Cerebellar cortex (tissue), 1 donor: ENCODE results near the gene HMGXB3.

Source experiments
- DNase-seq: peaks from one replicate; pipeline ENCODE4 v3.0.0-alpha.2; 2015; ENCODE audit warnings: low spot score

Gene HMGXB3

GRCh38 chr5:150052956-150053712 lies 52.6 kb downstream of the HMGXB3 start:
- no peak for DNase-seq

- no peak for DNase-seq
These were observed 53.3 kb downstream of the HMGXB3 start for GRCh38 chr5:150053713-150054392.

- DNase-seq: no peak
These were observed 54.0 kb downstream of the HMGXB3 start for GRCh38 chr5:150054569-150054968.

- DNase-seq: no peak
These were observed 55.0 kb downstream of the HMGXB3 start for GRCh38 chr5:150055326-150056074.

- no peak for DNase-seq
These were observed 55.5 kb downstream of the HMGXB3 start for GRCh38 chr5:150056075-150056443.

- no peak for DNase-seq
These were observed 56.5 kb downstream of the HMGXB3 start for GRCh38 chr5:150057052-150057451.

GRCh38 chr5:150057511-150057910 lies 57.0 kb downstream of the HMGXB3 start:
- DNase-seq: no peak

- DNase-seq: no peak
These were observed 57.5 kb downstream of the HMGXB3 start for GRCh38 chr5:150057996-150058395.

GRCh38 chr5:150058480-150059126 lies 58.1 kb downstream of the HMGXB3 start:
- peak; percentile 36 for DNase-seq

- no peak for DNase-seq
These were observed 59.1 kb downstream of the HMGXB3 start for GRCh38 chr5:150059623-150060022.

- DNase-seq: no peak
These were observed 59.9 kb downstream of the HMGXB3 start for GRCh38 chr5:150060471-150060870.

- DNase-seq: no peak
These were observed 61.0 kb downstream of the HMGXB3 start for GRCh38 chr5:150061538-150061995.

GRCh38 chr5:150062216-150062922 lies 61.8 kb downstream of the HMGXB3 start:
- DNase-seq: no peak

GRCh38 chr5:150063638-150064037 lies 63.1 kb downstream of the HMGXB3 start:
- no peak for DNase-seq

- DNase-seq: no peak
These were observed 64.2 kb downstream of the HMGXB3 start for GRCh38 chr5:150064681-150065220.

GRCh38 chr5:150065346-150065745 lies 64.8 kb downstream of the HMGXB3 start:
- DNase-seq: no peak

- no peak for DNase-seq
These were observed 65.3 kb downstream of the HMGXB3 start for GRCh38 chr5:150065886-150066285.

GRCh38 chr5:150066436-150066835 lies 65.9 kb downstream of the HMGXB3 start:
- DNase-seq: no peak

- no peak for DNase-seq
These were observed 66.4 kb downstream of the HMGXB3 start for GRCh38 chr5:150066901-150067396.

- no peak for DNase-seq
These were observed 66.9 kb downstream of the HMGXB3 start for GRCh38 chr5:150067405-150067960.

- no peak for DNase-seq
These were observed 67.5 kb downstream of the HMGXB3 start for GRCh38 chr5:150068071-150068470.
